K562 (cell line): ENCODE results near the gene ALDH7A1.

Experiments used
- BRCA1 ChIP-seq, 2 experiments: fragments of 450-650 bp in 1 of 2; sonication (generic) in 1 of 2; formaldehyde crosslinking in 1 of 2; IDR thresholded peaks; 2 replicates each; pipeline versions ENCODE4 v1.5.0 to v1.6.1; 2017 to 2020; ENCODE audit warnings: mild to moderate bottlenecking in 1 of 2, missing genetic modification reagents in 1 of 2
- CHCHD3 ChIP-seq: fragments of 250-450 bp; sonication (Bioruptor Pico); IDR thresholded peaks from 2 replicates; pipeline ENCODE4 v2.1.2; 2022; ENCODE audit warnings: mild to moderate bottlenecking
- CTCF ChIP-seq, 3 experiments: IDR thresholded peaks in 2 of 3; conservative IDR thresholded peaks in 1 of 3; 2 replicates each; pipeline ENCODE4 v1.5.1; 2011 to 2012; ENCODE audit warnings: low read length in 3 of 3, mild to moderate bottlenecking in 3 of 3, control low read depth in 2 of 3, improper control_type of control experiment in 1 of 3, inconsistent platforms in 1 of 3, low read depth in 1 of 3, mixed read lengths in 1 of 3, moderate library complexity in 1 of 3; ENCODE audit not compliant: insufficient read depth in 2 of 3
- EGR1 ChIP-seq: fragments of 450-650 bp; conservative IDR thresholded peaks from 2 replicates; pipeline ENCODE4 v1.6.1; 2017; ENCODE audit warnings: mild to moderate bottlenecking
- EZH2 ChIP-seq: IDR thresholded peaks from 2 replicates; pipeline ENCODE4 v1.6.1; 2012; ENCODE audit warnings: low read depth, mild to moderate bottlenecking, inconsistent platforms, low read length, borderline replicate concordance
- HNRNPL ChIP-seq: fragments of 200-400 bp; formaldehyde crosslinking; IDR thresholded peaks from 2 replicates; pipeline ENCODE4 v1.6.1; 2017; ENCODE audit warnings: low read depth, mild to moderate bottlenecking, low read length
- RNF2 ChIP-seq: sonication (generic); IDR thresholded peaks from 2 replicates; pipeline ENCODE4 v1.6.1; 2016
- SIN3A ChIP-seq, 2 experiments: fragments of 150-350 bp in 1 of 2; IDR thresholded peaks; 2 replicates each; pipeline ENCODE4 v1.6.1; 2011 to 2016; ENCODE audit warnings: borderline replicate concordance in 2 of 2, low read depth in 2 of 2, low read length in 2 of 2, mild to moderate bottlenecking in 2 of 2, moderate library complexity in 2 of 2; ENCODE audit not compliant: control insufficient read depth in 1 of 2
- SREBF1 ChIP-seq: fragments of 150-350 bp; IDR thresholded peaks from 2 replicates; pipeline ENCODE4 v1.6.1; 2014; ENCODE audit warnings: antibody characterized with exemption, low read depth, low read length, borderline replicate concordance
- ZNF507 ChIP-seq: conservative IDR thresholded peaks from 2 replicates; pipeline ENCODE4 v1.6.1; 2017; ENCODE audit warnings: missing genetic modification characterization, missing compliant biosample characterization
- ZNF639 ChIP-seq, 2 experiments: fragments of 200-800 bp in 1 of 2; sonication (Bioruptor generic) in 1 of 2; sonication (generic) in 1 of 2; formaldehyde crosslinking in 1 of 2; IDR thresholded peaks in 1 of 2; conservative IDR thresholded peaks in 1 of 2; 2 replicates each; pipeline versions ENCODE4 v1.5.0 to v1.6.1; 2016 to 2020; ENCODE audit warnings: missing compliant biosample characterization in 1 of 2, missing genetic modification characterization in 1 of 2, missing genetic modification reagents in 1 of 2

- TF ChIP-seq CTCF (IDR thresholded peaks at IDR 0.05 in 2 of 3, conservative IDR thresholded peaks at IDR 0.05 in 1 of 3; ENCODE audit: insufficient read depth in 2 of 3, low read depth in 1 of 3, low read length in 3 of 3) (no peak), CHCHD3 (CRISPR knock-in tag) (no peak), EGR1 (no peak), EZH2 (no peak), ZNF639 (CRISPR knock-in tag; conservative IDR thresholded peaks at IDR 0.05 in 1 of 2, IDR thresholded peaks at IDR 0.05 in 1 of 2) (no peak), HNRNPL (no peak), SREBF1 (no peak), BRCA1 (IDR thresholded peaks at IDR 0.05) (no peak), BRCA1 (CRISPR knock-in tag; IDR thresholded peaks at IDR 0.05) (no peak), SIN3A (IDR thresholded peaks at IDR 0.05; ENCODE audit: borderline replicate concordance in 2 of 2, control insufficient read depth in 1 of 2, low read depth in 2 of 2, low read length in 2 of 2) (no peak), RNF2 (no peak), ZNF507 (no peak)
Observed at GRCh38 chr5:126503602-126504104, 91.4 kb downstream of the ALDH7A1 start.
